Central memory CD8-positive, alpha-beta T cell (primary cell): ENCODE results near the gene RIPOR1.

Experiments
- ATAC-seq: fragments of 150-1000 bp; cut with Tn5 transposase; replicated peaks from 2 replicates; pipeline ENCODE4 v1.10.0; 2022; ENCODE audit warnings: mild to moderate bottlenecking, moderate FRiP score, moderate number of reproducible peaks; ENCODE audit not compliant: poor library complexity, severe bottlenecking; ENCODE audit errors: extremely low read depth
- DNase-seq, 2 donors: peaks; one replicate each; pipeline ENCODE4 v3.0.0; 2021; ENCODE audit warnings: low spot score in 2 of 2
- H3K27ac Mint-ChIP-seq: one replicate; pipeline ENCODE4 v1.8.0; 2022; ENCODE audit warnings: low read depth, mild to moderate bottlenecking, moderate library complexity, mixed read lengths
- H3K27me3 Mint-ChIP-seq: one replicate; pipeline ENCODE4 v1.8.0; 2022; ENCODE audit warnings: mixed read lengths
- H3K36me3 Mint-ChIP-seq: one replicate; pipeline ENCODE4 v1.8.0; 2022; ENCODE audit warnings: mild to moderate bottlenecking, moderate library complexity, mixed read lengths; ENCODE audit not compliant: insufficient read depth
- H3K4me1 Mint-ChIP-seq: one replicate; pipeline ENCODE4 v1.8.0; 2022; ENCODE audit warnings: mixed read lengths
- H3K4me3 Mint-ChIP-seq: one replicate; pipeline ENCODE4 v1.8.0; 2022; ENCODE audit warnings: mild to moderate bottlenecking, moderate library complexity, mixed read lengths
- H3K9me3 Mint-ChIP-seq: one replicate; pipeline ENCODE4 v1.8.0; 2022; ENCODE audit warnings: mixed read lengths

Gene RIPOR1

DNA sequence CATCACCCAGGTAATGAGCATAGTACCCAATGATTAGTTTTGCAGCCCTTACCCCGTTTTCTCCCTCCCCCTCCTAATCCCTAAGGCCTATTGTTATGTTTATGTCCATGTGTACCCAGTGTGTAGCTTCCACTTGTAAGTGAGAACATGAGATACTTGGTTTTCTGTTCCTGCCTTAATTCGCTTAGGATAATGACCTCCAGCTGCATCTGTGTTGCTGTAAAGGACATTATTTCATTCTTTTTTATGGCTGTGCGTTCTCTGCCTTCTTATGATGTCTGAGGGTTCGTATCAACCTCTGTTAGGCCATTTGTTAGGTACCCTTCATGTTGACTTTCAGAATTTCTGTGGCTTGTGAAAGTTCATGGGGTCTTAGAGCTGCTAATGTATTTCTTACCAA, 64.7 kb downstream of the RIPOR1 start:
- peaks cover 35% of the 10 kb centered on the region for H3K4me1 Mint-ChIP-seq
- H3K36me3 Mint-ChIP-seq = peaks cover 19% of the 10 kb centered on the region
- no peaks in the 10 kb centered on the region for H3K27me3 Mint-ChIP-seq
- no peaks in the 10 kb centered on the region for H3K9me3 Mint-ChIP-seq
- ATAC-seq (no peak), DNase-seq (no peak)
- no peak overlapping the region for H3K27ac Mint-ChIP-seq
- no peak overlapping the region for H3K4me3 Mint-ChIP-seq

- Mint-ChIP-seq H3K27ac (no peak overlapping the region), H3K36me3 (peaks cover 18% of the 10 kb centered on the region), H3K4me1 (peaks cover 38% of the 10 kb centered on the region), H3K27me3 (no peaks in the 10 kb centered on the region), H3K4me3 (no peak overlapping the region), H3K9me3 (no peaks in the 10 kb centered on the region)
- ATAC-seq (no peak), DNase-seq (no peak)
Measured at GRCh38 chr16:67593701-67594100, 65.1 kb downstream of the RIPOR1 start.

DNA sequence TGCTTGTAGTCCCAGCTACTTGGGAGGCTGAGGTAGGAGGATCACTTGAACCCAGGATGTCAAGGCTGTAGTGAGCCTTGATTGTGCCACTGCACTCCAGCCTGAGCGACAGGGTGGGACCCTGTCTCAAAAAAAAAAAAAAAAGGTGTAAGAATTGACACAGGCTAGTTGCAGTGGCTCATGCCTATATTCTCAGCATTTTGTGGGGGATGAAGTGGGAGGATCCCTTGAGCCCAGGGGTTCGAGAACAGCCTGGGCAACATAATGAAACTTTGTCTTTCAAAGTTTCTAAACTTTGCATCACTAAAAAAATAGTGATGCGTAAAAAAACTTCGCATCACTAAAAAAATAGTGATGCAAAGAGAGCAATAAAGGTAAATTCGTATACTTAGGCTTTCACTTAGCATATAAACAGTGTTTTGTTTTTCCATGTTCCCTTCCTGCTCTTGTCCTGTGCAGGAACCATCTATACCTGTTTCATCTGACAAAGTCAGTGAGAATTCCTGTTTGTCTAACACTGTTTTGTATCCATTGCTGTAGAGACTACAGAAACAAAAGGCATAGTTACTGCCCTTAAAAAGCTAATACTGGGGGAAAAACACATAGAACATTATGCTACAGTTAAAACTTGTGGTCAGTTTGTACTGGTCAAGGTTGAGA, 65.8 kb downstream of the RIPOR1 start:
- Mint-ChIP-seq H3K4me1 (peaks cover 41% of the 10 kb centered on the region), H3K27me3 (no peaks in the 10 kb centered on the region), H3K4me3 (no peak overlapping the region), H3K9me3 (no peaks in the 10 kb centered on the region), H3K36me3 (peaks cover 18% of the 10 kb centered on the region), H3K27ac (no peak overlapping the region)
- DNase-seq (no peak), ATAC-seq (no peak)

- ATAC-seq = no peak
- Mint-ChIP-seq H3K9me3 (no peaks in the 10 kb centered on the region), H3K27me3 (no peaks in the 10 kb centered on the region), H3K27ac (no peak overlapping the region), H3K4me3 (no peak overlapping the region), H3K36me3 (peaks cover 18% of the 10 kb centered on the region), H3K4me1 (peaks cover 46% of the 10 kb centered on the region)
- DNase-seq = no peak
Measured at GRCh38 chr16:67594956-67595355, 66.3 kb downstream of the RIPOR1 start.
